Spinal cord (tissue), 10 donors: ENCODE measurements around the gene DCUN1D2. TPM values are rescaled to one million over a fixed set of nuclear protein-coding genes. Genes with fewer than 3 reads are reported as not detected.
A peak's percentile ranks its signal among the peaks of the same experiment; 100 is the strongest.

ENCODE experiments used
- DNase-seq, 6 donors: peaks; one replicate each; pipeline versions ENCODE4 v3.0.0 to v3.0.0-alpha.2; 2013 to 2015; ENCODE audit warnings: low spot score in 6 of 6, low read depth in 4 of 6
- H3K27ac ChIP-seq: one replicate; pipeline ENCODE4 v1.5.1; 2013; ENCODE audit warnings: low read depth, low read length, control low read depth
- H3K27me3 ChIP-seq: one replicate; pipeline ENCODE4 v1.6.1; 2013; ENCODE audit warnings: low read length; ENCODE audit not compliant: control insufficient read depth, insufficient read depth
- H3K36me3 ChIP-seq: one replicate; pipeline ENCODE4 v1.6.1; 2013; ENCODE audit warnings: low read length; ENCODE audit not compliant: control insufficient read depth, insufficient read depth
- H3K4me1 ChIP-seq: one replicate; pipeline ENCODE4 v1.6.1; 2013; ENCODE audit warnings: low read length; ENCODE audit not compliant: control insufficient read depth, insufficient read depth
- H3K4me3 ChIP-seq: one replicate; pipeline ENCODE4 v1.5.1; 2013; ENCODE audit warnings: low read depth, low read length, control low read depth
- H3K9me3 ChIP-seq: one replicate; pipeline ENCODE4 v1.6.1; 2013; ENCODE audit warnings: low read length; ENCODE audit not compliant: control insufficient read depth, insufficient read depth
- WGBS: methylation state at CpG from one replicate; pipeline ENCODE4 v1.1.5; 2013; ENCODE audit warnings: missing lambda C conversion rate; ENCODE audit not compliant: insufficient coverage; 5-methylcytosine and 5-hydroxymethylcytosine counted together
- polyA plus RNA-seq, 2 donors: library from polyadenylated mRNA; unstranded; fragments of 120-200 nt; gene quantifications; one replicate each; pipeline ENCODE4 v1.2.1, GENCODE V29; 2013; ENCODE audit not compliant: insufficient read length in 2 of 2
- total RNA-seq, 2 donors: library from RNA; depleted of rRNA in 1 of 2; stranded (reverse); fragments of 120-200 nt in 1 of 2; fragments of >200 nt in 1 of 2; gene quantifications; one replicate each; pipeline versions ENCODE4 v1.2.3 to v1.2.4, GENCODE V29; 2013 to 2014
- donor health status: healthy.

The DCUN1D2 gene
- total and polyA plus RNA-seq, 4 donors: 25.8 to 41.3 (median 33.1) TPM

DNA sequence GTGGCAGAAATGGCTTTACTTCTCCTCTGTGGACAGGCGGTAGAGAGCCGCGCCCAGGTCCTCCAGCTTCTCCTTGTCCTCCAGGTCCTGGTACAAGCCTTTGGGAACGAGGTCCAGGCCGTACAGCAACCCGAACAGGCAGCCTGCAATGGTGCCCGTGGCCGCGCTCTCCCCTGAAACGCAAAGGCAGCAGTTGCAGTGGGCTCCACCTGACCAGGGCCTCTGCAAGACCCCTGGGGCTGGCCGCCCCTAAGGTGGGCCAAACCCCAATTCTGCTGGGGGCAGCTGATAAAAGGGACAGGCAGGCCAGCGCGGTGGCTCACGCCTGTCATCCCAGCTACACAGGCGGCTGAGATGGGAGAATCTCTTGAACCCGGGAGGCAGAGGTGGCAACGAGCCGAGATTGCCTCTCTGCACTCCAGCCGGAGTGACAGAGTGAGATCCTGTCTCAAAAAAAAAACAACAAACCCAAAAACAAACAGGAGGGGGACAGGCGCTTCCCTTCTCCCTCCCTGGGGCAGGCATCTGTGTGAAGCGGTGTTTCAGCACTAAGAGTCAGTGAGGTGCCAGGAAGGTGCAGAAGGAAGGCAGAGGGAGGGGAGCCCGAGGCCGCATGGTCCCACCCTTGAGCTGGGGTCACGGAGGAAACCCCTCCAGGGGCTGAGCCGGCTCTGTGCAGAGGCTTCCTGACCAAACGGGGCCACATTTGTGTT is 67.5 kb downstream of the DCUN1D2 start:
- 85% methylated on average over 20 of the region's 26 CpGs for WGBS
- Histone ChIP-seq H3K4me1 (peaks cover 28% of the 10 kb centered on the region), H3K4me3 (no peak overlapping the region), H3K9me3 (no peaks in the 10 kb centered on the region), H3K36me3 (peaks cover 35% of the 10 kb centered on the region), H3K27me3 (no peaks in the 10 kb centered on the region), H3K27ac (peak overlapping the region; percentile 78)
- no peak for DNase-seq

GRCh38 chr13:113421673-113422270 is 68.7 kb downstream of the DCUN1D2 start:
- peak overlapping the region; percentile 78 for H3K27ac ChIP-seq
- 32% methylated on average over 13 of the region's 15 CpGs for WGBS

GRCh38 chr13:113420833-113421600 is 69.5 kb downstream of the DCUN1D2 start:
- peaks cover 35% of the 10 kb centered on the region for H3K4me1 ChIP-seq
- DNase-seq: no peak
- no peaks in the 10 kb centered on the region for H3K9me3 ChIP-seq
- peak overlapping the region; percentile 78 for H3K27ac ChIP-seq
- WGBS: 83% methylated on average over 6 of the region's 38 CpGs
- no peaks in the 10 kb centered on the region for H3K27me3 ChIP-seq
- H3K4me3 ChIP-seq: no peak overlapping the region
- H3K36me3 ChIP-seq: peaks cover 23% of the 10 kb centered on the region

More at GRCh38 chr13:113421673-113422270, 68.7 kb downstream of the DCUN1D2 start:
- H3K36me3 ChIP-seq: peaks cover 30% of the 10 kb centered on the region
- peaks cover 35% of the 10 kb centered on the region for H3K4me1 ChIP-seq
- peak in 4 of 6 donors; percentile 15 to 73 (median 48) for DNase-seq
- no peaks in the 10 kb centered on the region for H3K9me3 ChIP-seq
- no peaks in the 10 kb centered on the region for H3K27me3 ChIP-seq
- H3K4me3 ChIP-seq: no peak overlapping the region

- no peaks in the 10 kb centered on the region for H3K9me3 ChIP-seq
- H3K4me1 ChIP-seq: peaks cover 35% of the 10 kb centered on the region
- 98% methylated on average over 8 of the region's 15 CpGs for WGBS
- DNase-seq: no peak
- H3K27ac ChIP-seq: no peak overlapping the region
- no peak overlapping the region for H3K4me3 ChIP-seq
- peaks cover 23% of the 10 kb centered on the region for H3K36me3 ChIP-seq
- no peaks in the 10 kb centered on the region for H3K27me3 ChIP-seq
Observed at GRCh38 chr13:113420232-113420631, 70.3 kb downstream of the DCUN1D2 start.

DNA sequence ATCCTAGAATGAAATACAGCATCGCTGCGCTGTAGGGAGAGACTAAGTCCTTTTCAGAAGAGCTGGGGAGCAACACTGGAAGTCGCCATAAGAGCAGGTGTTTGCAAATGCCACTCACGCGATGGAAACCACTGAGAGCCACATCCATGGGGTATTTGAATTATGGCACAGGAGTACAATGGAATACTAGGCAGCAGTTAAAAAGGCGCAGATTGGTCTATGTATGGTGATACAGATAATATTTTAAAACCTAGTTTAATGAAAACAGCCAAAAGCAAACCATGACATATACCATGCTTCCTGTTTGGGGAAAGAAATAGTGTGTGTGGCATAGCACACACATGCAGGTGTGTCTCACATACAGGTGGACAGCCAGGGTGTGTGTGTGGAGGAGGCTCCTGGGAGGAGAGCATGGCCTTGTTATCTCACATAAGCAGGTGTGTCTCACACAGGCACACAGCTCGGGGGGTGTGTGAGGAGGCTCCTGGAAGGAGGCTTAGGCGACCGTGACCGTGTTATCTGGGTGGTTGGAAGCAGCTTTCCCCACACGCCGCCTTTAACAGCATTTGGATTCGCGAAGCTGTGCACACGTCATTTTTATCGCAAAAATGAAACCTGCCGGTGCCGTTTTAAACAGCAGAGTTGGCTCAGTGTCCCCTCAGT is 70.8 kb downstream of the DCUN1D2 start:
- H3K4me3 ChIP-seq: no peak overlapping the region
- H3K27me3 ChIP-seq: no peaks in the 10 kb centered on the region
- no peaks in the 10 kb centered on the region for H3K9me3 ChIP-seq
- WGBS: 94% methylated on average over 17 of the region's 18 CpGs
- peaks cover 23% of the 10 kb centered on the region for H3K36me3 ChIP-seq
- no peak for DNase-seq
- no peak overlapping the region for H3K27ac ChIP-seq
- peaks cover 35% of the 10 kb centered on the region for H3K4me1 ChIP-seq

DNA sequence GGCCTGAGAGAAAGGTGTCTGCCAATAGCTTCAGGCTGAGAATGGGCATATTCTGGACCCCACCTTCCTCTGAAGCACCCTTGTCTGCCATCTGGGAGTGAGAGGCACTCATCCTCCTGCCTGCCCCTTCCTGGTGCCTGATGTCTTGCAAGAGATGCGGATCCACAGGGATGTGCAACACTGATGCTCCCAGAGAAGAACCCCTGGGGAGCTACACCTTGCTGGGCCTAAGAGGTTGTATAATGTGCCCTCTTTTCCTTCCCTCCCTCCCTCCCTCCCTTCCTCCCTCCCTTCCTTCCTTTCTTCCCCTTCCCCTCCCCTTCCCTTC is 71.8 kb downstream of the DCUN1D2 start:
- DNase-seq: no peak
- Histone ChIP-seq H3K9me3 (no peaks in the 10 kb centered on the region), H3K27ac (no peak overlapping the region), H3K27me3 (no peaks in the 10 kb centered on the region), H3K36me3 (peaks cover 16% of the 10 kb centered on the region), H3K4me1 (peaks cover 37% of the 10 kb centered on the region), H3K4me3 (no peak overlapping the region)
- 100% methylated on average over 1 of the region's 1 CpG for WGBS

- WGBS: 52% methylated on average over 8 of the region's 16 CpGs
- H3K27me3 ChIP-seq: no peaks in the 10 kb centered on the region
- no peak overlapping the region for H3K27ac ChIP-seq
- no peak overlapping the region for H3K4me3 ChIP-seq
- no peaks in the 10 kb centered on the region for H3K9me3 ChIP-seq
- peaks cover 35% of the 10 kb centered on the region for H3K4me1 ChIP-seq
- DNase-seq: no peak
- peaks cover 9% of the 10 kb centered on the region for H3K36me3 ChIP-seq
Observed at GRCh38 chr13:113417836-113418721, 72.4 kb downstream of the DCUN1D2 start.

DNA sequence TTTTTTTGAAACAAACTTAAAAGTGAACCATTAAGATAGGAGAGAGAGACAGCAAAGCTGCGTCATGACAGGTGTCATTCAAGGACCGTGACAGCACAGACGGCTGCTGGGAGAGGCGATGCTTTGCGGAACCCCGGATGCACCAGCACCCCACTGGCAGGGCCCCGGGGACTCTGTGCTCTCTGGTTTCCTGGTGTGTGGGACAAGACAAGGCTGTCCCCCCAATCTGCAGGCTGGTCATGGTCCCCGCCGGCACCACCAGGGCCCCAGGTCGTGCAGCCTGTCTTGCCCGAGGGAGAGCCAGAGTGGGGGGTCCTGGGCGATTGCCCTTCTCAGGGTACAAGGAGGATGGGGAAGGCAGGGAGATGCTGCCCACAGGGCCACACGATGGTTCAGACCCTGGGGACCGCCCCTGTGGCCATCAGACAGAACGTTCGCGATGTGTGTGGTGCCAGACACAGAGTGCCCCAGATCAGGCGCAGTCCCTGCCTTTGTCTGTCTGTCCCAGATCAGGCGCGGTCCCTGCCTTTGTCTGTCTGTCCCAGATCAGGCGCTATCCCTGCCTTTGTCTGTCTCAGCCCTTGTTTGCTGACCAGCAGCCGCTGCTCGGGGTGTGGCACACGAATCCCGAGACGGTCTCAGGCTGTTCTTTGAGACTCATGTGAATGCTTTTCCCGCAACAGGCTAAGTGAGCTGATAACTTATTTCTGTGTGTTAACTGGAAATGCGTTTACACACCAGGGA is 73.3 kb downstream of the DCUN1D2 start:
- 61% methylated on average over 27 of the region's 28 CpGs for WGBS
- H3K9me3 ChIP-seq: no peaks in the 10 kb centered on the region
- peaks cover 3% of the 10 kb centered on the region for H3K36me3 ChIP-seq
- H3K4me1 ChIP-seq: peaks cover 26% of the 10 kb centered on the region
- DNase-seq: no peak
- H3K27me3 ChIP-seq: no peaks in the 10 kb centered on the region
- H3K4me3 ChIP-seq: no peak overlapping the region
- no peak overlapping the region for H3K27ac ChIP-seq
